Activated gamma-delta T cell (primary cell): Measurements from ENCODE around the gene UCK1.

ENCODE experiments used
- DNase-seq: peaks from one replicate; lab custom pipeline; 2025; lab: John Stamatoyannopoulos, UW

Gene UCK1

GRCh38 chr9:131496844-131497405, 34.1 kb downstream of the UCK1 start:
- DNase-seq: no peak

- DNase-seq: no peak
Observed at GRCh38 chr9:131495785-131496184, 35.3 kb downstream of the UCK1 start.

- DNase-seq: no peak
Observed at GRCh38 chr9:131494296-131494870, 36.7 kb downstream of the UCK1 start.

- no peak for DNase-seq
Observed at GRCh38 chr9:131492070-131492469, 39.0 kb downstream of the UCK1 start.

- no peak for DNase-seq
Observed at GRCh38 chr9:131491001-131491710, 39.9 kb downstream of the UCK1 start.

GRCh38 chr9:131490514-131490913, 40.5 kb downstream of the UCK1 start:
- no peak for DNase-seq

GRCh38 chr9:131487621-131488031, 43.4 kb downstream of the UCK1 start:
- DNase-seq: no peak

- DNase-seq: no peak
Observed at GRCh38 chr9:131487001-131487400, 44.1 kb downstream of the UCK1 start.

- DNase-seq: no peak
Observed at GRCh38 chr9:131485728-131486422, 45.2 kb downstream of the UCK1 start.

- no peak for DNase-seq
Observed at GRCh38 chr9:131485206-131485605, 45.9 kb downstream of the UCK1 start.

- no peak for DNase-seq
Observed at GRCh38 chr9:131484560-131485185, 46.4 kb downstream of the UCK1 start.

- DNase-seq: no peak
Observed at GRCh38 chr9:131484051-131484445, 47.0 kb downstream of the UCK1 start.

- no peak for DNase-seq
Observed at GRCh38 chr9:131483319-131484050, 47.6 kb downstream of the UCK1 start.

GRCh38 chr9:131482343-131483006, 48.6 kb downstream of the UCK1 start:
- no peak for DNase-seq

- no peak for DNase-seq
Observed at GRCh38 chr9:131481441-131482342, 49.4 kb downstream of the UCK1 start.

GRCh38 chr9:131480258-131480657, 50.8 kb downstream of the UCK1 start:
- no peak for DNase-seq

GRCh38 chr9:131478911-131479310, 52.2 kb downstream of the UCK1 start:
- DNase-seq: no peak

- no peak for DNase-seq
Observed at GRCh38 chr9:131478421-131478868, 52.6 kb downstream of the UCK1 start.

- DNase-seq: no peak
Observed at GRCh38 chr9:131477816-131478419, 53.1 kb downstream of the UCK1 start.

GRCh38 chr9:131477367-131477766, 53.7 kb downstream of the UCK1 start:
- DNase-seq: no peak
